Heart right ventricle (tissue), 16 donors: ENCODE data around the gene GTPBP6. TPM values are rescaled to one million over a fixed set of nuclear protein-coding genes. Genes with fewer than 3 reads are reported as not detected.

ENCODE experiments used
- ATAC-seq, 8 donors: fragments of 200-7000 bp; cut with Tn5 transposase; one replicate each; pipeline ENCODE4 v1.9.1; 2020; ENCODE audit warnings: mild to moderate bottlenecking in 8 of 8, moderate library complexity in 8 of 8, moderate number of reproducible peaks in 1 of 8
- DNase-seq, 2 donors: peaks; one replicate each; pipeline ENCODE4 v3.0.0-alpha.2; 2020
- H3K27ac ChIP-seq, 10 donors: fragments of 200-600 bp; sonication (generic) in 2 of 10; one replicate each; pipeline versions ENCODE4 v1.5.0 to v1.8.0; 2020 to 2022; ENCODE audit warnings: mild to moderate bottlenecking in 3 of 10
- H3K27me3 ChIP-seq, 7 donors: fragments of 200-600 bp; one replicate each; pipeline ENCODE4 v1.8.0; 2021 to 2022; ENCODE audit warnings: mild to moderate bottlenecking in 2 of 7
- H3K36me3 ChIP-seq, 9 donors: fragments of 200-600 bp; sonication (generic) in 1 of 9; one replicate each; pipeline versions ENCODE4 v1.5.0 to v1.8.0; 2020 to 2022; ENCODE audit warnings: mild to moderate bottlenecking in 2 of 9
- H3K4me1 ChIP-seq, 9 donors: fragments of 200-600 bp; sonication (generic) in 1 of 9; one replicate each; pipeline versions ENCODE4 v1.5.0 to v1.8.0; 2020 to 2022; ENCODE audit warnings: mild to moderate bottlenecking in 4 of 9
- H3K4me3 ChIP-seq, 10 donors: fragments of 200-600 bp; sonication (generic) in 2 of 10; one replicate each; pipeline versions ENCODE4 v1.5.0 to v1.8.0; 2020 to 2022; ENCODE audit warnings: mild to moderate bottlenecking in 7 of 10, moderate library complexity in 2 of 10
- H3K9me3 ChIP-seq, 11 donors: fragments of 200-600 bp in 10 of 11; sonication (generic) in 2 of 11; one replicate each; pipeline versions ENCODE4 v1.5.0 to v1.8.0; 2013 to 2022; ENCODE audit warnings: mild to moderate bottlenecking in 2 of 11, control low read depth in 1 of 11, moderate library complexity in 1 of 11
- WGBS, 2 donors: extraction: QIAGEN DNeasy Blood & Tissue Kit; methylation state at CpG; one replicate each; pipeline ENCODE4 v1.1.7; 2013; ENCODE audit warnings: inconsistent platforms in 1 of 2; 5-methylcytosine and 5-hydroxymethylcytosine counted together
- intact Hi-C, 10 donors: fragments of 100-400 bp; cut with DNase I; formaldehyde crosslinking; loops; one replicate each; pipeline versions ENCODE4 v1.11.1 to v1.14.2; 2022
- polyA plus RNA-seq, 2 donors: library from polyadenylated mRNA; stranded (reverse); fragments of 200-250 nt; gene quantifications; one replicate each; pipeline ENCODE4 v1.2.3, GENCODE V29; 2013
- total RNA-seq, 10 donors: library from RNA; stranded (reverse); fragmentation: NEBNext Ultra II Directional in 3 of 10; extraction: Animal tissue kit (Norgen Biotek cat#: 25700) in 3 of 10; gene quantifications; one replicate each; pipeline versions ENCODE4 v1.2.1 to v1.2.4, GENCODE V29; 2021 to 2023
- TF ChIP-seq, protein P1 (sequence below), 9 donors: fragments of 200-600 bp; sonication (generic) in 2 of 9; IDR thresholded peaks; one replicate each; pipeline versions ENCODE4 v1.5.0 to v1.8.0; 2021 to 2022; ENCODE audit warnings: antibody characterized with exemption in 9 of 9, mild to moderate bottlenecking in 5 of 9, moderate library complexity in 1 of 9
- donor health status: Arrhythmogenic right ventricular cardiomyopathy.
- donor health status: ischemic (EF 13 %, LVEDD 7.1; RV severe dilation, severe dysfunction).
- donor health status: healthy with polysubstance abuse.
- donor health status: DM: no; HTN: yes; CAD: no.
- donor health status: DM: no; HTN: no; CAD: no.
- donor health status: ischemic (EF 25% LVEDD 6.9; RV normal size, moderate dysfunction).
- donor health status: ischemic (EF 25% LVEDD 5.7; RV mildly dilated, moderate dysfunction).
- donor health status: healthy.
- donor health status: DM: yes; HTN: yes; CAD: no.
- donor health status: Ischemic cardiomyopathy.
- donor health status: ischemic (EF 35%, LVEDD 5.7; RV mildly dilated, moderate dysfunction).
- donor health status: nonischemic (EF 11% LVEDD 7.7; RV severe dilation, severe dysfunction).
- donor health status: DM: yes; HTN: yes; CAD: no.
- donor health status: PGD.
- donor health status: ischemic (EF 29% LVEDD 5.4; RV normal size, mild dysfunction).
- donor health status: nonischemic (EF 23%, LVEDD 6.1; RV moderate dilation, normal function).

The GTPBP6 gene
- total and polyA plus RNA-seq, 12 donors = 29.8 to 103 (median 46.3) TPM

- peaks cover 0 to 7% (median 0%) of the 10 kb centered on the region in 11 donors for H3K9me3 ChIP-seq
- no peak for ATAC-seq
- H3K27me3 ChIP-seq = no peaks in the 10 kb centered on the region
- DNase-seq = no peak
- TF ChIP-seq, protein P1, sequence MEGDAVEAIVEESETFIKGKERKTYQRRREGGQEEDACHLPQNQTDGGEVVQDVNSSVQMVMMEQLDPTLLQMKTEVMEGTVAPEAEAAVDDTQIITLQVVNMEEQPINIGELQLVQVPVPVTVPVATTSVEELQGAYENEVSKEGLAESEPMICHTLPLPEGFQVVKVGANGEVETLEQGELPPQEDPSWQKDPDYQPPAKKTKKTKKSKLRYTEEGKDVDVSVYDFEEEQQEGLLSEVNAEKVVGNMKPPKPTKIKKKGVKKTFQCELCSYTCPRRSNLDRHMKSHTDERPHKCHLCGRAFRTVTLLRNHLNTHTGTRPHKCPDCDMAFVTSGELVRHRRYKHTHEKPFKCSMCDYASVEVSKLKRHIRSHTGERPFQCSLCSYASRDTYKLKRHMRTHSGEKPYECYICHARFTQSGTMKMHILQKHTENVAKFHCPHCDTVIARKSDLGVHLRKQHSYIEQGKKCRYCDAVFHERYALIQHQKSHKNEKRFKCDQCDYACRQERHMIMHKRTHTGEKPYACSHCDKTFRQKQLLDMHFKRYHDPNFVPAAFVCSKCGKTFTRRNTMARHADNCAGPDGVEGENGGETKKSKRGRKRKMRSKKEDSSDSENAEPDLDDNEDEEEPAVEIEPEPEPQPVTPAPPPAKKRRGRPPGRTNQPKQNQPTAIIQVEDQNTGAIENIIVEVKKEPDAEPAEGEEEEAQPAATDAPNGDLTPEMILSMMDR (IDR thresholded peaks at IDR 0.05) = no peak
- 97 to 98% methylated on average over 47 of the region's 47 CpGs for WGBS, 2 donors
- intact Hi-C loops = no loop called here
- H3K36me3 ChIP-seq = peaks cover 0 to 73% (median 21%) of the 10 kb centered on the region in 9 donors
- H3K4me3 ChIP-seq = no peak overlapping the region
- H3K4me1 ChIP-seq = no peaks in the 10 kb centered on the region
- H3K27ac ChIP-seq = no peak overlapping the region
Measured at GRCh38 chrX:292900-293897, 25.4 kb downstream of the GTPBP6 start.

DNA sequence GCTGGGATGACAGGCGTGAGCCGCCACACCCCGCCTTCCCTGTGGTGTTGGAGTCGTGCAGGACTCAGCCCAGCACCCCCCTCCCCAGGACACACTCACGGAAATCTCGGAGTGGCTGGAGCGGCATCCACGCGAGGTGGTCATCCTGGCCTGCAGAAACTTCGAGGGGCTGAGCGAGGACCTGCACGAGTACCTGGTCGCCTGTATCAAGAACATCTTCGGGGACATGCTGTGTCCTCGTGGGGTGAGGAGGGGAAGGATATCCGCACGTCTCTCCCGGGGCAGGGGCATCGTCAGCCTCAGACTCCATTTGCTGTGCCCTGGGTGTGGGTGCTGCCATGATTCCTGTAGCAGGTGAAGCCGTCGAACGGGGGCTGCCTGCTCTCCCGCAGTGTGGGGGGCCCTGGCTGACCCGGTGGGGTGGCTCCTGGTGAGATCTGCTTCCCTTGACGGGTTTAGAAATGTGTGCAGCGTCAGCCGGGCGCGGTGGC is 27.1 kb downstream of the GTPBP6 start:
- H3K9me3 ChIP-seq = peaks cover 0 to 7% (median 0%) of the 10 kb centered on the region in 11 donors
- 98% methylated on average over 29 of the region's 29 CpGs for WGBS, 2 donors
- TF ChIP-seq, protein P1 (IDR thresholded peaks at IDR 0.05) = no peak
- H3K27ac ChIP-seq = no peak overlapping the region
- no peak overlapping the region for H3K4me3 ChIP-seq
- peaks cover 0 to 76% (median 21%) of the 10 kb centered on the region in 9 donors for H3K36me3 ChIP-seq
- H3K27me3 ChIP-seq = no peaks in the 10 kb centered on the region
- intact Hi-C loops = no loop called here
- H3K4me1 ChIP-seq = no peaks in the 10 kb centered on the region
- ATAC-seq = no peak
- no peak for DNase-seq

DNA sequence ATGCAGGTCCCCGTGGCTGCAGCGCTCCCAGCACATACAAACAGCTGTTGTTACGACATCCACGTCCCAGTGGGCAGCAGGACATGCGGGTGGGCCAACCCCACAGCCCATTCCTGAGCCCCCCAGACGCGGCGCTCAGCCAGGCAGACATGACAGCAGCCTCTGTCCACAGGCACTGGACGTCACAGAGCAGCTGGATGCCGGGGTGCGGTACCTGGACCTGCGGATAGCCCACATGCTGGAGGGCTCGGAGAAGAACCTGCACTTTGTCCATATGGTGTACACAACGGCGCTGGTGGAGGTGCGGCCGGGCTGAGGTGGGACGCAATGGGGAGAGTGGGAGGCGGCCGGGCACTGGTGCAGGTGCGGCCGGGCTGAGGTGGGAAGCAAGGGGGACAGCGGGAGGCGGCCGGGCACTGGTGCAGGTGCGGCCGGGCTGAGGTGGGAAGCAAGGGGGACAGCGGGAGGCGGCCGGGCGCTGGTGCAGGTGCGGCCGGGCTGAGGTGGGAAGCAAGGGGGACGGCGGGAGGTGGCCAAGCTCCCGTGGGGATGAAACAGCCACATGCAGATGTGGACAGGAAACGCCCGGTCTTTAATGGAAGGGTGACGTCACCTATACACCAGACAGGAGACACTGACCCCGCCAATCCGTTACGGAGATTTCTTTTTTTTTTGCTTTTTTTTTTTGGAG is 28.0 kb downstream of the GTPBP6 start:
- DNase-seq = no peak
- H3K4me1 ChIP-seq = no peaks in the 10 kb centered on the region
- TF ChIP-seq, protein P1 (IDR thresholded peaks at IDR 0.05) = no peak
- intact Hi-C loops = no loop called here
- no peak overlapping the region for H3K27ac ChIP-seq
- ATAC-seq = no peak
- peaks cover 0 to 7% (median 0%) of the 10 kb centered on the region in 11 donors for H3K9me3 ChIP-seq
- 94 to 96% methylated on average over 37 to 42 of the region's 42 CpGs for WGBS, 2 donors
- H3K27me3 ChIP-seq = no peaks in the 10 kb centered on the region
- peaks cover 0 to 70% (median 21%) of the 10 kb centered on the region in 9 donors for H3K36me3 ChIP-seq
- no peak overlapping the region for H3K4me3 ChIP-seq

DNA sequence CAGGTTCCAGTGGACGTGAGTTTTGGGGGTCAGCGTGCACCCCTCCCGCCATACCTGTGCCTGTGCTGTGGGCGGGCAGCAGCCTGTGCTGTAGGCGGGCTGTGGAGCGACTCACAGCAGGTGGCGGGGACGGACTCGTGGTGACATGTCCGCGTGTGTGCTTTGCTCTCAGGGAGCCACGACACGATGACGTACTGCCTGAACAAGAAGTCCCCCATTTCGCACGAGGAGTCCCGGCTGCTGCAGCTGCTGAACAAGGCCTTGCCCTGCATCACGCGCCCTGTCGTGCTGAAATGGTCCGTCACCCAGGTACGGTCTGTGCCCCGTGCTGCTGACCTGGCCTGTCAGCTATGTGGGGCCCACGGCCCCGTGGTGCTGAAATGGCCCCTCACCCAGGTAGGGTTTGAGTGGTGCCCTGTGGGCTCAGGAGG is 30.0 kb downstream of the GTPBP6 start:
- TF ChIP-seq, protein P1 (IDR thresholded peaks at IDR 0.05) = no peak
- Histone ChIP-seq H3K36me3 (peaks cover 0 to 65% (median 19%) of the 10 kb centered on the region in 9 donors), H3K4me1 (peaks cover 0 to 5% (median 0%) of the 10 kb centered on the region in 9 donors), H3K4me3 (no peak overlapping the region), H3K9me3 (peaks cover 0 to 6% (median 0%) of the 10 kb centered on the region in 11 donors), H3K27me3 (no peaks in the 10 kb centered on the region), H3K27ac (no peak overlapping the region)
- no peak for ATAC-seq
- no peak for DNase-seq
- 97% methylated on average over 25 of the region's 25 CpGs for WGBS, 2 donors
- intact Hi-C loops = no loop called here
